Pons (tissue), 1 donor: Measurements from ENCODE around the gene OR10AD1.
"Not testable (repeated sequence)": the region's sequence is repeated elsewhere in the genome, so short reads cannot be mapped to it uniquely, and the experiment has no call there.

Experiments used
- DNase-seq: peaks from one replicate; pipeline ENCODE4 v3.0.0-alpha.2; 2016; ENCODE audit warnings: low spot score

The OR10AD1 gene, protein sequence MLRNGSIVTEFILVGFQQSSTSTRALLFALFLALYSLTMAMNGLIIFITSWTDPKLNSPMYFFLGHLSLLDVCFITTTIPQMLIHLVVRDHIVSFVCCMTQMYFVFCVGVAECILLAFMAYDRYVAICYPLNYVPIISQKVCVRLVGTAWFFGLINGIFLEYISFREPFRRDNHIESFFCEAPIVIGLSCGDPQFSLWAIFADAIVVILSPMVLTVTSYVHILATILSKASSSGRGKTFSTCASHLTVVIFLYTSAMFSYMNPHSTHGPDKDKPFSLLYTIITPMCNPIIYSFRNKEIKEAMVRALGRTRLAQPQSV

DNA sequence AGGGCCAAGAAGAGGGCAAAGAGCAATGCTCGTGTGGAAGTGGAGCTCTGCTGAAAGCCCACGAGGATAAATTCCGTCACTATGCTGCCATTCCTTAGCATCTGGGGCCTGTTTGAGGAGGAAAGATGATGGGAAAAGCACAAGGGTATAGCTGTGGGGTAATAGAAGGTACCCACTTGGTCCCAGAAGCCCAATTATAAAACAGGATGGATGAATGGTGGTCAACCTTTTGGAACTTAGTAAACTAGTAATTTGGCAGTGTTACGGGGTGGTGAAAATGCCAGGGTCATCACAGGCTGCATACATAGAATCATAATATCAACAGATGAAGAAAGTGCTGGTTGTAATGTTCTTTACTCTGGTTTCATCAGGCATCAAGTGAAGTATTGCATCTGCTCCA is at the start of gene OR10AD1:
OR10AD1 (minus strand) TSS at position 101 of the 400 bp plus-strand sequence; CDS start at position 101, 0 bp downstream.
- DNase-seq, result no peak

DNA sequence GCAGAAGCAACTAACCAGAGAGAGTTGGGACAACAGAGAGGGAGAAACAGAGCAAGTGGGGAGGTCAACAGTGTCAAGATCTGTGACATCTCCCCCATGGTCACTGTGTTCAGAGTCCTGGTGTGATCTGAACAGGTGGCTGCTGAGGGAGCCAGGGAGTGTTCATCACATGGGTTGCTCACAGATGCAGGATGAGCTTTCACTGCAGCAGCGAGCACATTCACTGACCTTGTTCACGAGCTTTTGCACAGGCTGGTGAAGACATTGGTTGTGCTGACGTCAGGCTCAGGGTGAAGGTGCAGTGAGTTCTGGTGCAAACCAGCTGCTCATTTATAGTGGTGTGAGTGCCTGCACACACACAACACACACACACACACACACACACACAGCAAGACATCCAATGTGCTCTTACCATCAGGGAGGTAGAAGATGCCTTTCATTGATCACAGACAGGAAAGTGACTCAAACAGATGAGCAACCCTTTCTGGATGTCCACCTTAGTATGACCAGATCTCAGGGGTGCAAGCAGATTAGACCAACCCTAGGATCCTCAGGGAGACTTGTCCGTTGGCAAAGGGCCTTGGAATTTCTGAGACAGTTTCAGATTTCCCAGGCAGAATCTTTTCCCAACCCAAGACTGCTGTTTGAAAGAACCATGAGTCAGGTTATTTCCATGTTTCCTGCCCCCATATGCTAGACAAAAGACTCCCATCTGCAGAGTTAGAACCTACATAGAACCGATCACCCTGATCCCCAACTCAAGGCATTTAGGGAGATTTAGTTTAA is 44.3 kb upstream of the OR10AD1 start:
- no peak for DNase-seq

DNA sequence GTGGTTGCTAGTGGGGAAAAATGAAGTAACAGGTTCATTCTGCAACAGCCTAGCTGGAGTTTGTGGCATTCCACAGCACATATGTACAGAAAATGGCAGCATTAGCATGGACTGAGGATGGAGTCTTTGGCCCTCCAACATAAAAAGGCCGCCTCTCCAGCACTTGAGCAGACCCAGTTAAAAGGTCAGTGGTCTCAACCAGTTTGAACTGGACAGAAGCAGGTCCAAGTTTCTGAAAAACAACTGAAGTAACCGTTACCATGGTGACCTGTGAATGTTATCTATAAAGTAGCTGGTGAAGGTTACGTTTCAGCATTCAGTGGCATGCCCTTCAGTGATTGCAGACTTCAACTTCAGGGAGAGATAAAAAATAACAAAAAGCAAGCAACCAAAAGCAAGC is 34.1 kb upstream of the OR10AD1 start:
- DNase-seq, result no peak

DNA sequence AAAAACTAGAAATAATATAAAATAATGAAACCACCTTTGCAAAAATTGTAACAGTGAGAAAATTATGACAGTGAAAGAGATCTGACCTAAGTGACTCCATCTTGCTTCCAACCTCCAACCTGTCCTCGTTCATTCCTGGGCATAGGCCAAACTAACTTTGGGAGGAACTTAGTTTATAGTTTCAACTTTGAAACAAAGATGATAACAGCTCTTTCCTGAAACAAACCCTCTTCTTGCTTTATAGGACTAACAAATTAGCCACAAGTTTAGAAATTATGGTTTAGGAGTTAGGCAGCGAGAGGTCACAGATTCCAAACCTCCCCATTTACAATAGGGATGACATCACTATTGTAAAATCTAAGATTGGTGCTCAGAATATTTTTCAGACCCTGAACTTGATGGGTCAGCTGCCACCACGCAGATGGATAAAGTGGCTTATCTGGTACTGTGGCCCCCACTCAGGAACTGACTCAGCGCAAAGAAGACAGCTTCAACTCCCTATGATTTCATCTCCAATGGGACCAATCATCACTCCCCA is 32.8 kb upstream of the OR10AD1 start:
- DNase-seq, result no peak

DNA sequence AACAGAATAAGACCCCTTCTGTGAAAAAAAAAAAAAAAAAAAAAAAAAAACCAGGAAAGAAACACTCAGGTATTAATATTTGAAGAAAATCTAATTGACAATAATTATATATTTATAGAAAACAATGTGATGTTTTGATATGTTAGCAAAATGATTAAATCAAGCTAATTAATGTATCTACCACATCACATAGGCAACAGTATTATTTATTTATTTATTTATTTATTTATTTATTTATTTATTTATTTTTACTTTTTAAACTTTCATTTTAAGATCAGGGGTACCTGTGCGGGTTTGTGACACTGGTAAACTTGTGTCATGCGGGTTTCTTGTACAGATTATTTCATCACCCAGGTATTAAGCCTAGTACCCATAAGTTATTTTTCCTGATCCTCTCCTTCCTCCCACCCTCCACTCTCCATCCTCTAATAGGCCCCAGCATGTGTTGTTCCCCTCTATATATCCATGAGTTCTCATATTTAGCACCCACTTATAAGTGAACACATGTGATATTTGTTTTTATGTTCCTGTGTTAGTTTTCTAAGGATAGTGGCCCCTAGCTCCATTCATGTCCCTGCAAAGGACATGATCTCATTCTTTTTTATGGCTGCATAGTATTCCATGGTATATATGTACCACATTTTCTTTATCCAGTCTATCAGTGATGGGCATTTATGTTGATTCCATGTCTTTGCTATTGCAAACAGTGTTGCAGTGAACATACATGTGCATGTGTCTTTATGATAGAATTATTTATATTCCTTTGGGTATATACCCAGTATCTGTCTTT is 28.3 kb upstream of the OR10AD1 start:
- not testable (repeated sequence) for DNase-seq

DNA sequence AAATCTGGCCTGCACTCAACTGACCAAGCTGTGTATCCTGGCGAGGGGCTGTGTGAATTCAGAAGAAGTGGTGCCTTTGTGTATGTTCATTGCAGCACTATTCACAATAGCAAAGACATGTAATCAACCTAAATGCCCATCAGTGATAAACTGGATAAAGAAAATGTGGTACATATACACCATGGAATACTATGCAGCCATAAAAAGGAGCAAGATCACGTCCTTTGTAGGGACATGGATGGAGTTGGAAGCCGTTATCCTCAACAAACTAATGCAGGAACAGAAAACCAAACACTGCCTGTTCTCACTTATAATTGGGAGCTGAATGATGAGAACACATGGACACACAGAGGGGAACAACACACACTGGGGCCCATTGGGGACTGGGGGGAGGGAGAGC is 21.4 kb upstream of the OR10AD1 start:
- not testable (repeated sequence) for DNase-seq

DNA sequence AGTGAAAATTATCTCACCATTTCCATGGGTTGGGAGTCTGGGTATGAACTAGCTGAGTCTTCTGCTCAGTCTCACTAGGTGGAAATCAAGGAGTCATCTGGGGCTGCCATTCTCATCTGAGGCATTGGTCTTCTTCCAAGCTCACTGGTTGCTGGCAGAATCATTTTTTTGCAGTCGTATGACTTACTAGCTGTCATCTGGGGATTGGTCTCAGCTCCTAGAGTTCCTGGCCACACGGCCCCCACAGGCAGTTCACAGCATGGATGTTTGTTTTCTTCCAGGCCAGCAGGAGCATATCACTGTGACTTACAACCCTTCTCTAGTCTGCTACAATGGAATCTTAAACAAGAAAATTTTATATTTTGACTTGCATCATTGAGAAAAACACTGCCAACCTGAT is 18.6 kb upstream of the OR10AD1 start:
- DNase-seq, result no peak

DNA sequence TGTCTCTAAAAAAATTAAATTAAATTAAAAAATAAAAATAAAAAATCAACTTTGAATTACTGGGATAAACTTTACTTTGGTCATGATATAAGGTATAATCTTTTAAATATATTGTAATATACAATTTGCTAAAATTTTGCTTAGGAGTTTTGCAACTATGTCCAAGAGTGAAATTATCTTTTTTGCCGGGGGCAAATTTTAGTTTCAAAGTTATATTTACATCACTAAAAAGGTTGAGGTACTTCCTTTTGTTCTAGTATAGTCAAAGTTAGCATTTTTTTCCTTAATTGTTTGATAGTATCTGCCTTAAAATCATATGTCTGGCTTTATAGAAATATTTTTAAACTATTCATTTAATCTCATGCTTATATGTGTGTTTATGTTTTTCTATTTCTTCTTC is 17.6 kb upstream of the OR10AD1 start:
- DNase-seq, result no peak

DNA sequence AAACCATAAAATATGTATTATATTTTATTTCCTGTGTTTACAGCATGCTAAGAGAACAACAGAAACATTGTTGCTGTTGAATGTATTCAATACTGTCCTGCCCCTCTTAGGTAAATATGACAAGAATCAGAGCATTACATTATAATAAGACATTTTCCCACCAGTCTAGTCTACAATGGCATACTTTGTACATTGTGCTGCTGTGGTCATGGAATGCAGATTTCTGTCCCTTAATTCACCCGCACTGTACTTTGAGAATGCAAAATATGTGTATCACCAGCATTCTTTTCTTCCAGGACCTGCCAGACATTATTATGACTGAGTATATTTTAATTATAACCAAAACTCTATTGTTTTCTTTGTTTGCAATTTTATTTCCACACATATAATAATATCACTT is 16.5 kb upstream of the OR10AD1 start:
- no peak for DNase-seq

DNA sequence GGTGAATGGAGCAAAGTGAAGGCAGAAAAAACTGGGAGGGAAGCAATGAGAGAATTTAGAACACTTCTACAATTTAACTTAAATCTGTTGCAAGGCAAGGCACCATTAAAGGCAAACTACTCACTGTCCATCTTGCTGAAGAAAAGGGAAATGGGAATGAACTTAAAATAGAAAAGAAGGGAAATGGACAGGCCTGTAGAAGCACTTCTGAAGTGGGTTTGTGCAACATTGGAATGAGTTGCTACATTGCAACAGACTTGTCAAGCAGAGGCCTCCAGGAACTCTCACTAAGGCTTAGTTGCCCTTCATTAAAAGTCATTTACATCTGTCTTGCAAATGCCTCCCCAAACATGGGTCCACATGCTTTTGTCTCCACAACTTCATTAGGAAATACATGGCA is 13.7 kb upstream of the OR10AD1 start:
- DNase-seq, result peak; percentile 50

DNA sequence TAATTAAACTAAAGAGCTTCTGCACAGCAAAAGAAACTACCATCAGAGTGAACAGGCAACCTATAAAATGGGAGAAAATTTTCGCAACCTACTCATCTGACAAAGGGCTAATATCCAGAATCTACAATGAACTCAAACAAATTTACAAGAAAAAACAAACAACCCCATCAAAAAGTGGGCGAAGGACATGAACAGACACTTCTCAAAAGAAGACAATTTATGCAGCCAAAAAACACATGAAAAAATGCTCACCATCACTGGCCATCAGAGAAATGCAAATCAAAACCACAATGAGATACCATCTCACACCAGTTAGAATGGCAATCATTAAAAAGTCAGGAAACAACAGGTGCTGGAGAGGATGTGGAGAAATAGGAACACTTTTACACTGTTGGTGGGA is 6.4 kb upstream of the OR10AD1 start:
- DNase-seq, result not testable (repeated sequence)

DNA sequence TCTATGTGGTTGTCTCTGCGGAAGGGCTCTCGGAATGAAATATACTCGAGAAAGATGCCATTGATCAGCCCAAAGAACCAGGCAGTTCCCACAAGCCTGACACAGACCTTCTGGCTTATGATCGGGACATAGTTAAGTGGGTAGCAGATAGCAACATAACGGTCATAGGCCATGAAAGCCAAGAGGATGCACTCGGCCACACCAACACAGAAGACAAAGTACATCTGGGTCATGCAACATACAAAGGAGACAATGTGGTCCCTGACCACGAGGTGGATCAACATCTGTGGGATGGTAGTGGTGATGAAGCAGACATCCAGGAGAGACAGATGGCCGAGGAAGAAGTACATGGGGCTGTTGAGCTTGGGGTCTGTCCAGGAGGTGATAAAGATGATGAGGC is 326 bp downstream of the OR10AD1 start:
- DNase-seq, result no peak

DNA sequence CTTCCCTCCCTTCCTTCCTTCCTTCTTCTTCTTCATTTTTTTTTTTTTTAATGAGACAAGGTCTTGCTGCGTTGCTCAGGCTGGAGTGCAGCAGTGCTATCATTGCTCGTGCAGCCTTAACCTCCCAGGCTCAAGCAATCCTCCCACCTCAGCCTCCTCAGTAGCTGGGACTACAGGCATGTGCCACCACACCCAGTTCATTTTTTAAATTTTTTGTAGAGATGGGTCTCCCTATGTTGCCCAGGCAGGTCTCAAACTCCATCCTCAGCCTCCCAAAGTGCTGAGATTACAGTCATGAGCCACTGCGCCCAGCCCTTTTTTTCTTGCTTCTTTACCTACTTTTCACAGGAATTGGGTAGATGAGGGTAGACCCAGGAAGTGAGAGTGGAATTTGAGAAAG is 1.6 kb downstream of the OR10AD1 start:
- no peak for DNase-seq

DNA sequence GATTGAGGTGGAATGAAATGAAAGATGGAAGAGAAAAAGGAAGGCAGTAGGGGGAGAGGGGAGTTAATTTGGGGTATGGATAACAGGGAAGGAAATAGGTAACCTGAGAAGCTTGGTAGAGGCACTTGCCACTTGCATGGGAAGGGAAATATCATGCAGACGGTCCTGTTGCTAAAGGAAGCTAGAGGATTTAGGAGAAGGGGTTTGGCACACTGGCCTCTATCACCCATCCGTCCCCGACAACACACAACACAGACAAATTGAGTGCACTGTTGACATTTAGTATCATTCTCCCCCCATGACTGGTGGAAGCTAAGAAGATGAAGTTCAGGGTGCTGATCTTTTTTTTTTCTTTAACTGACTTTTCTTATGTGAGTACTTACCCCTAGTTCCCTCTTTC is 2.0 kb downstream of the OR10AD1 start:
- no peak for DNase-seq

DNA sequence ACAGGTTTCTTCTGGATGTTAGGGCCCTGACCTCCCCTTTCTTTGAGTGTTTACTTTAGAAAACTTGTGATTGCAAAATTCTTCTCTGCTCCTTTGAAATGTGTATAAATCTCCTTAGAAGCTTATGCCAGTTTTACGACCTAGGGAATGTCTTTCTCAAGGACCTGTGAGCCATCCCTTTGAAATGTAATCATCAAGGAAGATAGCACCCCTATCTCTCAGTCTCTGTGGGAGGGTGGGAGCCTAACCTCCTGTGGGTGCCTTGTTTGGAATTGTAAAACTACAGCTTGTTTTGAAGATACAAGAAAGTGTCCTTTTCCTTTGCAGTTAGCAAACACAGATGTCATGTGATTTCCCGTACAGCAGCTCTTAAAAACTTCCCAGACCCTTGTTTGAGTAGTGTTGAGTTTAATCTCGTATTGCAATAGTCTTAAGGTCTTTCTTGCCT is 3.3 kb downstream of the OR10AD1 start:
- DNase-seq, result no peak

DNA sequence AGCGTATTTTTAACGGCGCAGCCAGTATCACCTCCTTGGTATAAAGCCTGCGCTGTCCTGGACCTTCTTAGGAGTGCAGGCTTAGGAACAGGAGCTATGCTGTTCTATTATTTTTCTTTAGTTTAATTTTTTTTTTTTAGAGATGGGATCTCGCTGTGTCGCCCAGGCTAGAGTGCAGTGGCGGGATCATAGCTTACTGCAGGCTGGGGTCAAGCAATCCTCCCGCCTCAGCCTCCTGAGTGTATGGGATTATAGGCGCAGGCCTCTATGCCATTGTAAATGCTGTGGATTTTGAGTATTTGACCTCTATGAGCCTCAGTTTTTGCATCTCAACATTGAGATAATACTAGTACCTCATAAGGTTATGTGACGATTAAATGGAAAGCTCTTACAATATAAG is 4.1 kb downstream of the OR10AD1 start:
- no peak for DNase-seq

DNA sequence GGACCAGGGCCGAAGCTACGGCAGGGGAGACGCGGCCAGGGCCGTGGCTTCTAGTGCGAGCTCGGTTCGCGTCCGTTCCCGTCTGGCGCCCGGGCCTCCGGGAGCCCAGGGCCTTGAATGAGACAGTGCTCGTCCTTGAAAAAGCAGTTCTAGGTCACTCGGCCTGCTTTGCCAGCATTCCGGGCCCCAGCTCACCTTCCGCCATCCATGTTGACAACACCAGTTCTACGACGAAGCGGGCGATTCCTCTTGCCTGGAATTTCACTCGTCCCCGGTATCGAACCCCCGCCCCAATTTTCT is 4.5 kb downstream of the OR10AD1 start:
- DNase-seq, result no peak

DNA sequence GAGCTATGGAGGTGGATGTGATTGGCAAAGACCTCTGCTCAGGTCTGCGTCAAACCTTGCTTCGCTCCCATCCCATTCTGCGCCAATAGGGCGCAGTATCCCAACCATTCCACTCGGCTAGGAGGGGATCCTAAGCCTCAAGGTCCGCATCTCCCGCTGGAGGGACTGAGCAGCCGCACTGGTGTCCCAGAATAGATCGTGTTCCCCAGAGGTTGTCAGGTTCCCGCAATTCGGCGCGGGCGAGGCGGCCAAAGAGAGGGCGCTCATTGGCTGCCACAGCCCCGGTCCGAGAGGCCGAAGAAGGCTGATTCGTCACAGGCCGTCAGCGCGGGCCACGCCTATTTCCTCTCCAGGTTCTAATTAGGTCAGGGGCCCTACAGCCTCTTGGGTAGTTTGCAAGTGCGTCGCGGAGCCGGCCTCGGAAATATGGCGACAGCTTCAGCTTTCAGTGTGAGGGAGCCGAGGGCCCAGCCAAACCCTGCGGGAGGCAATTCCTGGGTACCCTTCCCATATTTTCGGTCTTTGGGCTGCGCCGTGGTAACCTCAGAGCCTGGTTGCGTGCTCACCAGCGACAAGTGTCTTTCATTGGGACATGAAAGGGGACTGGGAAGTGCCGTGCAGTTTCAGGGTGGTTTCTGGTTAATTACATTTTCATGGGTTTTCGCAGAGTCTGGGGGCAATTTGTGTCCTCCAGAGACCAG is 5.0 kb downstream of the OR10AD1 start:
- DNase-seq, result peak; percentile 92

DNA sequence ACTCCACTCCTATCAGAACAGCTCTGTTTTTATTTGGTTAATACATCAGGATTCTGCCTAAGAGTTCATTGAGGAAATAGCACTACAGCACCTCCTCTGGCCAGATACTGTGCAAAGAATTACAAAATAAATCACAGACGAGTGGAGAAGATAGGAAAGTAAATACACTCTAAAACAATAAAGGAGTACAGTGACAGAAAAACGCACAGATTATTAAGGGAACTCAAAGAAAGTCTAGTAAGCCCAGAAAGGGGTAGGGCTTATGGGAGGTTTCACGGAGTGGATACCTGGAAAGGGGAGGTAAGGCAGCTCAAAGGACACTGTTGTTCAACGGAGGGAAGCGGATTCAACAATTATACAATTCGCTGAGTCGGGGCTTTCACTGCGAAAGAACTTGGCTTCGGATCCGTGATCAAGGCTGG is 5.5 kb downstream of the OR10AD1 start:
- peak; percentile 77 for DNase-seq

DNA sequence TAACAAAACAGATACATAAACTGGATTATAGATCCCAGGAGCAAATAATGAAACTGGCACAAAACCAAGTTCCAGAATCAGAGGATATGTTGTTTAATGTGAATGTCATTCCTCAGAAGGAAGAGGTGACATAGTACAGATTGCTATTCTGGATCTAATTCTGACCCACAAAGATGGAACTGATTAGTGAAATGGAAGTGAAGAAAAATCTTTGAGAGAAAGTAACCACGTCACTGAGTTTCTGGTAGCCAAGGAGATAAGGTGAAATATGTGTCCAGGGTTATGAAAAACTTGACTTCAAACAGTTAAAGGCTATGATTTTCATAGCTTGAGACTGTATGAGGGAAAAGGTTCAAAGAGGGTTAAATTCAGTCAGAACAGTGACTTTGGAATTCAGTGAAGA is 8.3 kb downstream of the OR10AD1 start:
- no peak for DNase-seq

DNA sequence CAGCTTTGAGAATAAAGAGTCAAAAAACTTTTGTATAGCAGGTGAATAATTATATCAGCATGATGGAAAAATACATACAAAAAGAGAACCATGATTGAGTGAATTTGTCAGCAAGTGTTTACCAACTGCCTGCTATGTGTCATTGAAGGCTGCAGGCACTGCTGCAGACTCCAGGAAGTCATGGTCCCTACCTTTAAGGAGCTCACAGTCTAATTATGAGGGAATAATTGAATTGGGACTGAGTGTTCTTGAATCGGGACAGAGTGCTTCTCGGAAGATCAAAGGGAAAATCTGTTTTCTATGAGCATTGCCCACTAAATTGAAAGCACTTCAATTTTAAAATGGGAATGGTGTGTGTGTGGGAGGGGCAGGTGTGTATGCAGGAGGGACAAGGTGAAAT is 9.5 kb downstream of the OR10AD1 start:
- no peak for DNase-seq

DNA sequence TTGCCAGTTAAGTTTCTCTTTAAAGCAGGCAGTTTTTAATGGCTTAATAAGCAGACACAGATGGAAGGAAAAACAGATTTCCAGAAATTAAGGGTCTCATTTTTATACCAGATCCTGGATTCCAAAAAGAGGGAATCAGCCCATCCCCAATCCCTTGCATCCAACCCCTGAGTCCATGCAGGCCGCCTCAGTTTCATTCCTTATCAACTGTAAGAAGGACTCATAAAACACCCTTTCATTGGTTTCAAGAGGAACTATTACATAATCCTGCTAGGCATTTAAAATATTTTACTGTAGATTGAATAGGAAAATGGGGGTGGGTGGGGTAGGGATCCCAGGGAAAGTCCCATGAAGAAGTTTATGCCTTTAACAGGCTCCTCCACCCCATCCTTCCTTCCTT is 10.2 kb downstream of the OR10AD1 start:
- DNase-seq, result no peak
